SK-N-SH treated with all-trans-retinoic acid at 6 μM for 48 hours (cell line): ENCODE data around the gene EIF5.

Experiments used
- ARNTL ChIP-seq: fragments of 450-650 bp; formaldehyde crosslinking; IDR thresholded peaks from 2 replicates; pipeline ENCODE4 v1.5.0; 2020; ENCODE audit warnings: low read depth, mild to moderate bottlenecking, moderate library complexity, borderline replicate concordance
- BACH2 ChIP-seq: fragments of 250-450 bp; sonication (Bioruptor Pico); IDR thresholded peaks from 2 replicates; pipeline ENCODE4 v1.9.0; 2021; ENCODE audit warnings: mild to moderate bottlenecking, borderline replicate concordance
- PPARA ChIP-seq: fragments of 250-450 bp; sonication (Bioruptor Pico); IDR thresholded peaks from 2 replicates; pipeline ENCODE4 v1.5.0; 2020; ENCODE audit warnings: mild to moderate bottlenecking, borderline replicate concordance
- RARB ChIP-seq: fragments of 250-450 bp; sonication (Bioruptor Pico); IDR thresholded peaks from 2 replicates; pipeline ENCODE4 v1.8.0; 2021; ENCODE audit warnings: mild to moderate bottlenecking, moderate library complexity

- no peak for TF ChIP-seq ARNTL (CRISPR knock-in tag)
- no peak for TF ChIP-seq BACH2
- TF ChIP-seq RARB (CRISPR knock-in tag): no peak
- TF ChIP-seq PPARA: no peak
Observed at GRCh38 chr14:103360548-103360947, 26.5 kb downstream of the EIF5 start.
